ENCODE results near the gene ADGRV1. TPM values are rescaled to one million over a fixed set of nuclear protein-coding genes. Genes with fewer than 3 reads are reported as not detected.

Gene ADGRV1
- polyA plus RNA-seq, 1 donor from 2014 or later = 3.7 TPM

GRCh38 chr5:91127456-91128081 lies 569.0 kb downstream of the ADGRV1 start:
- Histone ChIP-seq H2AFZ (ENCODE audit: low read depth, low read length) (no peak overlapping the region), H3K4me3 (ENCODE audit: low read length) (no peak overlapping the region), H3K27me3 (ENCODE audit: insufficient read depth, low read depth, low read length) (no peaks in the 10 kb centered on the region), H3K4me2 (ENCODE audit: low read length) (no peak overlapping the region), H3K27ac (ENCODE audit: low read length) (no peak overlapping the region), H3K9me3 (ENCODE audit: low read length) (no peaks in the 10 kb centered on the region), H3K9ac (ENCODE audit: low read length) (no peak overlapping the region), H3F3A (ENCODE audit: insufficient read depth, low read length, poor library complexity, severe bottlenecking) (no peaks in the 10 kb centered on the region), H4K20me1 (ENCODE audit: insufficient read depth) (no peaks in the 10 kb centered on the region), H3K36me3 (ENCODE audit: insufficient read depth, low read length) (no peaks in the 10 kb centered on the region), H3K9me2 (ENCODE audit: insufficient read depth, low read length) (no peaks in the 10 kb centered on the region), H3K79me2 (replicated peaks; ENCODE audit: insufficient read depth, low read length) (no peaks in the 10 kb centered on the region)
- TF ChIP-seq CTCF (IDR thresholded peaks at IDR 0.05; ENCODE audit: poor library complexity, severe bottlenecking) (no peak), POLR2AphosphoS5 (IDR thresholded peaks at IDR 0.05) (no peak), TAF1 (IDR thresholded peaks at IDR 0.05; ENCODE audit: low read depth) (no peak), RAD21 (conservative IDR thresholded peaks at IDR 0.05) (no peak), SMC3 (conservative IDR thresholded peaks at IDR 0.05; ENCODE audit: poor library complexity) (no peak), MXI1 (conservative IDR thresholded peaks at IDR 0.05; ENCODE audit: poor library complexity, severe bottlenecking) (no peak), EP300 (conservative IDR thresholded peaks at IDR 0.05; ENCODE audit: poor library complexity, severe bottlenecking) (no peak), REST (IDR thresholded peaks at IDR 0.05; ENCODE audit: borderline replicate concordance) (no peak), EZH2 (IDR thresholded peaks at IDR 0.05; ENCODE audit: borderline replicate concordance, insufficient read depth, low read length, poor library complexity, severe bottlenecking) (no peak)

GRCh38 chr5:91128604-91129003 lies 570.0 kb downstream of the ADGRV1 start:
- no peaks in the 10 kb centered on the region for H3K9me3 ChIP-seq (ENCODE audit: low read length)
- no peak overlapping the region for H3K4me2 ChIP-seq (ENCODE audit: low read length)
- TF ChIP-seq POLR2AphosphoS5 (IDR thresholded peaks at IDR 0.05) (no peak), CTCF (IDR thresholded peaks at IDR 0.05; ENCODE audit: poor library complexity, severe bottlenecking) (no peak), TAF1 (IDR thresholded peaks at IDR 0.05; ENCODE audit: low read depth) (no peak), EP300 (conservative IDR thresholded peaks at IDR 0.05; ENCODE audit: poor library complexity, severe bottlenecking) (no peak), REST (IDR thresholded peaks at IDR 0.05; ENCODE audit: borderline replicate concordance) (no peak), MXI1 (conservative IDR thresholded peaks at IDR 0.05; ENCODE audit: poor library complexity, severe bottlenecking) (no peak), EZH2 (IDR thresholded peaks at IDR 0.05; ENCODE audit: borderline replicate concordance, insufficient read depth, low read length, poor library complexity, severe bottlenecking) (no peak), RAD21 (conservative IDR thresholded peaks at IDR 0.05) (no peak), SMC3 (conservative IDR thresholded peaks at IDR 0.05; ENCODE audit: poor library complexity) (no peak)
- H2AFZ ChIP-seq (ENCODE audit: low read depth, low read length) = no peak overlapping the region
- no peaks in the 10 kb centered on the region for H3K9me2 ChIP-seq (ENCODE audit: insufficient read depth, low read length)
- H3K9ac ChIP-seq (ENCODE audit: low read length) = no peak overlapping the region
- no peaks in the 10 kb centered on the region for H3F3A ChIP-seq (ENCODE audit: insufficient read depth, low read length, poor library complexity, severe bottlenecking)
- H4K20me1 ChIP-seq (ENCODE audit: insufficient read depth) = no peaks in the 10 kb centered on the region
- no peak overlapping the region for H3K4me3 ChIP-seq (ENCODE audit: low read length)
- no peaks in the 10 kb centered on the region for H3K27me3 ChIP-seq (ENCODE audit: insufficient read depth, low read depth, low read length)
- H3K27ac ChIP-seq (ENCODE audit: low read length) = no peak overlapping the region
- H3K79me2 ChIP-seq (replicated peaks; ENCODE audit: insufficient read depth, low read length) = no peaks in the 10 kb centered on the region
- no peaks in the 10 kb centered on the region for H3K36me3 ChIP-seq (ENCODE audit: insufficient read depth, low read length)

Measured in neural cell (in vitro differentiated cells).